OCI-LY1 (cell line): ENCODE data around the gene TMA7B.

Experiments used
- EZH2 ChIP-seq: fragments of 200-600 bp; sonication (generic), shearing (Covaris generic); IDR thresholded peaks from 2 replicates; pipeline ENCODE4 v1.8.0; 2017; ENCODE audit warnings: borderline replicate concordance, mixed run types, mild to moderate bottlenecking, antibody characterized with exemption, low read length, moderate library complexity, mixed read lengths
- TF ChIP-seq, protein P1 (sequence below): fragments of 200-600 bp; sonication (generic), shearing (Covaris generic); IDR thresholded peaks from 2 replicates; pipeline ENCODE4 v1.5.1; 2017; ENCODE audit warnings: mild to moderate bottlenecking, antibody characterized with exemption, low read length, moderate library complexity, mixed read lengths

DNA sequence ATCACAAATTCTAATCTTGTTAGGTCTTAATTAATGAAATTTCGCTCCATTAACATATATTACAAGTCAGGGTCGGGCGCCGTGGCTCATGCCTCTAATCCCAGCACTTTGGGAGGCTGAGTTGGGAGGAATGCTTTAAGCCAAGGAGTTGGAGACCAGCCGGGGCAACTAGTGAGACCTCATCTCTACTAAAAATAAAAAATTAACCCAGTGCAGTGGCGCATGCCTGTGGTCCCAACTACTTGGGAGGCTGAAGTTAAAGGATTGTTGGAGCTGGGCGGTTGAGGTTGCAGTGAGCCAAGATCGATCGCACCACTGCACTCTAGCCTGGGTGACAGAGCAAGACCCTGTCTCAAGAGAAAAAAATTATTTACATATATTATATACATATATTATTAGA lies 1.9 kb downstream of the TMA7B start:
- TF ChIP-seq, protein P1, sequence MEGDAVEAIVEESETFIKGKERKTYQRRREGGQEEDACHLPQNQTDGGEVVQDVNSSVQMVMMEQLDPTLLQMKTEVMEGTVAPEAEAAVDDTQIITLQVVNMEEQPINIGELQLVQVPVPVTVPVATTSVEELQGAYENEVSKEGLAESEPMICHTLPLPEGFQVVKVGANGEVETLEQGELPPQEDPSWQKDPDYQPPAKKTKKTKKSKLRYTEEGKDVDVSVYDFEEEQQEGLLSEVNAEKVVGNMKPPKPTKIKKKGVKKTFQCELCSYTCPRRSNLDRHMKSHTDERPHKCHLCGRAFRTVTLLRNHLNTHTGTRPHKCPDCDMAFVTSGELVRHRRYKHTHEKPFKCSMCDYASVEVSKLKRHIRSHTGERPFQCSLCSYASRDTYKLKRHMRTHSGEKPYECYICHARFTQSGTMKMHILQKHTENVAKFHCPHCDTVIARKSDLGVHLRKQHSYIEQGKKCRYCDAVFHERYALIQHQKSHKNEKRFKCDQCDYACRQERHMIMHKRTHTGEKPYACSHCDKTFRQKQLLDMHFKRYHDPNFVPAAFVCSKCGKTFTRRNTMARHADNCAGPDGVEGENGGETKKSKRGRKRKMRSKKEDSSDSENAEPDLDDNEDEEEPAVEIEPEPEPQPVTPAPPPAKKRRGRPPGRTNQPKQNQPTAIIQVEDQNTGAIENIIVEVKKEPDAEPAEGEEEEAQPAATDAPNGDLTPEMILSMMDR, result no peak
- TF ChIP-seq EZH2, result no peak
